HG03064 (cell line): ENCODE results near the gene NR2C2.
"Not testable (repeated sequence)": the region's sequence is repeated elsewhere in the genome, so short reads cannot be mapped to it uniquely, and the experiment has no call there.

ENCODE experiments used
- ATAC-seq: cut with Tn5 transposase; IDR thresholded peaks from one replicate; pipeline ENCODE4 v1.9.1; 2021; ENCODE audit warnings: low read depth; ENCODE audit not compliant: unreplicated experiment

NR2C2 gene

GRCh38 chr3:14947100-14947885 is at the start of gene NR2C2:
NR2C2 (plus strand) TSS chr3:14947583; CDS start chr3:15003915, 56,332 bp downstream.
- ATAC-seq: peak; percentile 53

DNA sequence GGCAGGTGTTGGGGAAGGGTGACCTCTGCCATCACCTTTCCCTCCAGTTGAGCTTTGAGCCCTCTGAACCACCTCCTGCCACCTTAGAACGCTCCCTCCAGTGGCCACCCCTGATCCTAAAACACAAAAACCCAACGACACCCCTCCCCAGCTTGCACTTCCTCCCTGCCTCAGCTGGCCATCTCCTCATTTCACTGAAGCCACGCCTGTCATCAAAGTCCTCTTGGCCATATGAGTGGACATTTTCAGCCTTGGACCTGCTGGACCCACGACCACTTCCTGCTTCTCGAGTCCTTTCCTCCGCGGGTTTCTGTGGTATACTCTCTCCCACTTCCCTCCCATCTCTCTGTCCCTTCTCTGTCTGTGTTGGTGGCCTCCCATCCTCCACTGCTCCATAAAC is 48.5 kb upstream of the NR2C2 start:
- ATAC-seq: no peak

DNA sequence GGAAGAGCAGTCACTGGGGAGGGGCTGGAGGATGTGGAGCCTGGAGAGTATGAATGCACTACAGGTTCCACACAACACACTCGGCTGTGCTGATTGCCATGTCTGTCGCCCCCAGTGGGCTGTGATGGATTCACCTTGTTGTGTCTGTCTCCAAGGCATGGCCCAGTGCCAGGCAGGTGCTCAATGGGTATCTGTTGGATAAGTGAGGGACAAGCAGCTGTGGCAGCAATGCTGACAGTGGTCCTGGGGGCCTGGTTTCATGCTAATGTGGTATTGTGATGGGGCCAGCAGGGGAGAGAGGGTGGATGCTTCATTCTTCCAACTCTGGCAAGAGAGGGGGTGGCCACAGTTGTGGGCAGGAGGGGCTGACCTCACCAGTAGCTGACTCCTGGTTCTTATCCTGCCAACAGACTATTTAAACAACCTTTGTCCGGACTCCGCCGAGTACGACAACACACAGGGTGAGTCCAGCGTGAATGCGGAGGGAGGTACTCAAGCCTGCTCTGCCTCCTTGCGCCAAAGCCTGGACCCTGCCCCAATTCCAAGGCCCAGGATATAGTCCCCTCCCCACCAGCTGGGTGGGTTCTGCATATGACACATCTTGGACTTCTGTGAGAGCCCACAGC is 47.3 kb upstream of the NR2C2 start:
- no peak for ATAC-seq

- ATAC-seq: no peak
Measured at GRCh38 chr3:14900881-14901873, 46.2 kb upstream of the NR2C2 start.

DNA sequence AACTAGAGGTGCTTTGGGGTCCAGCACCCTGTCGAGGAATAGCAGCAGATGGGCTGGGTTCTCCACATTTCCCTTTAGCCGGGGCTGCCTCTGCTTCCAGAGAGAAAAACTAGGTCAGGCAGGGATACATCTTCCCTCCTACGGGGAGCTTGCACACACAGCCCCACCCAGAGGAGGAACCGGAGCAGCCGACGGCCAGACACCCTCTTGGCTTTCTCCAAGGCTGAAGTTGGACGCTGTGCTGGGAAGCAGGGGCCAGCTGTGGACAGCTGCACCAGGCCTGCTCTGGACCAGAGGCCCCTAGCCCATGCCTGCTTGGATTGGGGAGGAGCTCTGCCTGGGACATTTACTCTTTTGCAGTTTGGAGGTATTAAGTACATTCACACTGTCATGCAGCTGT is 44.7 kb upstream of the NR2C2 start:
- no peak for ATAC-seq

GRCh38 chr3:14903501-14903900 is 43.9 kb upstream of the NR2C2 start:
- not testable (repeated sequence) for ATAC-seq

- no peak for ATAC-seq
Measured at GRCh38 chr3:14905055-14905657, 42.2 kb upstream of the NR2C2 start.

- no peak for ATAC-seq
Measured at GRCh38 chr3:14906355-14906971, 40.9 kb upstream of the NR2C2 start.

GRCh38 chr3:14907043-14907966 is 40.1 kb upstream of the NR2C2 start:
- ATAC-seq: no peak

- ATAC-seq: no peak
Measured at GRCh38 chr3:14909250-14909649, 38.1 kb upstream of the NR2C2 start.

DNA sequence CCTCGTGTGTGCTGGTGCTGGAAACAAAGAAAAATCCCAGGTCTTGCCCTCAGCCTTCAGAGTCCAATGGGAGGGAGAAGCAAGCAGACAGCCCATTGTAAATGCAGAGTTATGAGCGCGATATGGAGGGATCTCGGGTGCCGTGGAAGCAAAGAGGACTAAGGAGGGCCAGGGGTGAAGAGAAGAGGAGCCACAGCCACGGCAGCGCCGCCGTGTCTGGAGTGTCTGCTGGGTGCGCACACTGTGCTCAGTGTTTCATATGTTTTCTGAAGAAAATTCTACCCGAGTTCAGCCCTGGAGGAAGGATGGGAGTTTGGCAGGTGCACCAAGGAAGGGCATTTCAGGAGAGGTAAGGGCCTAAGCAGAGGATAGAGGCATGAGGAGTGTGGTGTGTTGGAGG is 35.7 kb upstream of the NR2C2 start:
- ATAC-seq: no peak

- ATAC-seq: no peak
Measured at GRCh38 chr3:14913071-14913925, 34.1 kb upstream of the NR2C2 start.

- ATAC-seq: no peak
Measured at GRCh38 chr3:14913926-14914778, 33.2 kb upstream of the NR2C2 start.

GRCh38 chr3:14914779-14915117 is 32.6 kb upstream of the NR2C2 start:
- ATAC-seq: no peak

- ATAC-seq: no peak
Measured at GRCh38 chr3:14915636-14916222, 31.7 kb upstream of the NR2C2 start.

GRCh38 chr3:14918356-14918860 is 29.0 kb upstream of the NR2C2 start:
- ATAC-seq: no peak

DNA sequence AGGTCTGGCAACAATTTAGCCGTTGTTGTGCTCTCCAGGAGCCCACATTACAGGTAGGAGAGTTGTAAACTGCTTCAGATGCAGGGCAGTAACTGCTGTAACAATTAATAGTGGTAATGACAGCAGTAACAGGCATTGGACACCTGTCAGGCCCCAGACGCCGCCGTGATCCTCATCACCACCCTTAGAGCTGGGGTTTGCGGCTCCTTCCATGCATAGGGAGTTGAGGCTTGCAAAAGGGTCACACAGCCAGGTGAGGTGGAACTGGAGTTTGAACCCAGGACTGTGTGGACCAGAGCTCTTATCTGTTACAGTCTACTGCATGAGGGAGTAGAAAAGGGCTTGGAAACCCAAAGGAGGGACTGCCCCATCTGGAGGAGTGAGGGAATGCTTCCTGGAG is 26.8 kb upstream of the NR2C2 start:
- no peak for ATAC-seq
